ENCODE measurements around the gene LEFTY1.

- TF ChIP-seq POLR2A (IDR thresholded peaks at IDR 0.05) (no peak), CTCF (IDR thresholded peaks at IDR 0.05) (no peak)
Measured at GRCh38 chr1:225933072-225933471, 44.1 kb upstream of the LEFTY1 start.
